ENCODE data around the gene MYMK. TPM values are rescaled to one million over a fixed set of nuclear protein-coding genes. Genes with fewer than 3 reads are reported as not detected.

The MYMK gene
- total RNA-seq, 1 experiment from 2014 or later = not detected

GRCh38 chr9:133467101-133467500, 57.7 kb downstream of the MYMK start:
- TF ChIP-seq RAD21 (IDR thresholded peaks at IDR 0.05; ENCODE audit: low read depth) (no peak), TCF7L2 (IDR thresholded peaks at IDR 0.05; ENCODE audit: borderline replicate concordance, extremely low read depth, insufficient read depth, insufficient read length) (no peak), JUND (IDR thresholded peaks at IDR 0.05) (no peak), ZNF274 (IDR thresholded peaks at IDR 0.05; ENCODE audit: low read depth, low read length) (no peak), POLR2AphosphoS5 (IDR thresholded peaks at IDR 0.05; ENCODE audit: low read depth, low read length) (no peak), EGR1 (IDR thresholded peaks at IDR 0.05; ENCODE audit: low read depth) (no peak), ZBTB33 (IDR thresholded peaks at IDR 0.05; ENCODE audit: extremely low read depth, insufficient replicate concordance, low read length) (no peak), SP1 (IDR thresholded peaks at IDR 0.05; ENCODE audit: low read depth) (no peak), CEBPB (IDR thresholded peaks at IDR 0.05; ENCODE audit: low read depth) (no peak), MAX (IDR thresholded peaks at IDR 0.05) (no peak), EZH2phosphoT487 (IDR thresholded peaks at IDR 0.05; ENCODE audit: borderline replicate concordance) (no peak)
- Histone ChIP-seq H3K4me1 (ENCODE audit: control insufficient read depth in 1 of 2, insufficient read depth in 2 of 2, low read length in 2 of 2) (no peaks in the 10 kb centered on the region), H3K4me2 (ENCODE audit: low read length) (no peak overlapping the region), H3K79me2 (ENCODE audit: insufficient read depth, low read length) (no peaks in the 10 kb centered on the region), H3K9me2 (ENCODE audit: insufficient read depth) (no peaks in the 10 kb centered on the region), H3K27ac (ENCODE audit: low read depth, low read length) (no peak overlapping the region), H4K20me1 (ENCODE audit: insufficient read depth) (no peaks in the 10 kb centered on the region), H3K9ac (ENCODE audit: low read length) (no peak overlapping the region), H3K36me3 (ENCODE audit: control insufficient read depth in 1 of 2, insufficient read depth in 2 of 2, low read length in 2 of 2) (no peaks in the 10 kb centered on the region), H2AFZ (ENCODE audit: low read depth, low read length, poor library complexity, severe bottlenecking) (no peak overlapping the region), H3K4me3 (replicated peaks in 1 of 2; ENCODE audit: low read depth in 1 of 2, low read length in 2 of 2) (no peak overlapping the region), H3K27me3 (ENCODE audit: insufficient read depth, low read length) (no peaks in the 10 kb centered on the region), H3K9me3 (ENCODE audit: control insufficient read depth in 1 of 2, insufficient read depth in 1 of 2, low read depth in 1 of 2, low read length in 2 of 2) (no peaks in the 10 kb centered on the region)
- POLR2A ChIA-PET = no interaction called here
- intact Hi-C loops (cut with micrococcal nuclease) = no loop called here
- RAD21 ChIA-PET (ENCODE audit: low non-redundant PET in 1 of 2, low total read pairs in 2 of 2, uncharacterized antibody in 2 of 2, unreplicated experiment in 2 of 2) = no interaction called here
- CTCF ChIA-PET = no interaction called here
- no peak for ATAC-seq
- DNase-seq (ENCODE audit: low read depth, low spot score) = no peak
- BruUV-seq (replicated peaks) = no TSS peak

All from HCT116 (cell line).